GM18907 (cell line): ENCODE data around the gene CORO1A.
"Not testable (repeated sequence)": the region's sequence is repeated elsewhere in the genome, so short reads cannot be mapped to it uniquely, and the experiment has no call there.

Source experiments
- ATAC-seq: cut with Tn5 transposase; IDR thresholded peaks from one replicate; pipeline ENCODE4 v1.9.1; 2021; ENCODE audit warnings: mild to moderate bottlenecking, moderate library complexity; ENCODE audit not compliant: unreplicated experiment

The CORO1A gene

DNA sequence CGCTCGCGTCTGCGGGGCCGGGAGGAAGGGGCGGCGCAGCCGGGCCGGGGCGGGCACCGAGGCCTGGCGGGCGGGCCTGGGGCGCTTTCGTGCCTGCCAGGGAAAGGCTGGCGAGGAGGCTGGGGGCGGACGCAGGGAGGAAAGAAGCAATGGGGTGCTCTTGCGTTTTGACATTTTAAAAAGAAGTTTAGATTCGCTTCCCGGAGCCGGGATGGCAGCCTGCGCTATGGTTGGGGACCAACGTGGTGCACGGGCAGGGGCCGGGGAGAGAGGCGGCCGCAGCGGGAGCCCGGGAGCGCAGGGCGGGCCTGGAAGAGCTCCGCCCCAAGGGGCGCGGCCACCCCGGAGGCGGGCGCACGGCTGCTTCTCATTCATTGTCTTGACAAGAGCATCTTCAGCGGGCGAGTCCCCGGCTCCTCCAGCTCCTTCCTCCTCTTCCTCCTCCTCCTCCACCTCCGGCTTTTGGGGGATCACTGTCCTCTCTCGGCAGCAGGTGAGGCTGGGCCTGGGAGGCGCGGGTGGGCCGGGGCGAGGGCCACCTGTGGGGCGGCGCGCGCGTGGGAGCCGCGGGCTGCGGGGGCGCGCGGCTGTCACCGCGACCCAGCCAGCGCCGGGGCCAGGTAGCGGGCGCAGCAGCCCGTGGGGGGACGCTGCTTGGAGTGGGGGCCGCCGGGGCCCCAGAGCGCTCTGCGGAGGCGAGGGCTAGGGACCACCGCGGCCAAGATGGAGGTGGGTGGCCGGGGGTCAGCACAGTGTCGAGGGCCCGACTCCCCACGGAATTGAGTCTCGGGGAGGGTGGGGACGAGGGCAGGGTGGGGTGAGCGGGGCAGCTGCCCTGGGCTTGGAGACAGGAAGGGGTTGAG is at the start of gene CORO1A:
Gene CORO1A (plus strand): TSS at position 370 of the 863 bp plus-strand sequence. CDS start 1,608 bp downstream, outside the sequence.
- ATAC-seq, result peak; percentile 49

- ATAC-seq, result no peak
Measured at GRCh38 chr16:30136971-30137605, 46.3 kb upstream of the CORO1A start.

DNA sequence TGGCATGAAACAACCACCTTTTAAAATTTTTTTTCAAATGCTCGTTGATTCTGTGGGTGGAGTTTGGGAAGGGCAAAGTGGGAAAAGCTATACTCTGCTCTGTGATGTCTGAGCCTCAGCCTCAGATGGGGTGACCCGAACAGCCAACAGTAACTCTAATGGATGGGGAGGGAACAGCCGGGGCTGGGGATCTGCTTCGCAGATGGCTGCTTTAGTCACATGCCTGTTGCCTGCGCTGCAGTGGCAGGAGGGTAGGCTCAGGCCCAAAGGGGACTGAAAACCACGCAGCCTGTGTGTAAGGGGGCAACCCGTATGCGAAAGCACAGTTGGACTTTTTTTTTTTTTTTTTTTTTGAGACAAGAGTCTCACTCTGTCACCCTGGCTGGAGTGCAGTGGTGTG is 45.5 kb upstream of the CORO1A start:
- no peak for ATAC-seq

- ATAC-seq, result no peak
Measured at GRCh38 chr16:30139583-30140481, 43.6 kb upstream of the CORO1A start.

GRCh38 chr16:30141750-30142149 is 41.7 kb upstream of the CORO1A start:
- ATAC-seq, result no peak

- no peak for ATAC-seq
Measured at GRCh38 chr16:30142672-30143346, 40.6 kb upstream of the CORO1A start.

DNA sequence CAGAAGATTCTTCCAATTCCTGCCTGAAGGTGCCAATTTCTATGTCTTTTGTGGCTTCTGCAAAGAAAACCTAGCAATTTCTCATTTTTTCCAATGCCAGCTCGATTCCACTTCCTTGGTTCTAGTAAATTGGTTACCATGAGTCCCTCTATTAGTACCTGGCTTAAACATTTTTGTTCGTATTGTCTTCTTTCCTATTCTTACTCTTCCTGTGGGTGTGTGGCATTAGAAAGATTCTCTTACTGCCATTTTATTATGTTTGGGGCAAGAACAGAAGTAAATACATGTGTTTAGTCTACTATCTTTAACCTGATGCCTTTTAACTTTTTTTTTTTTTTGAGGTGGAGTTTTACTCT is 40.1 kb upstream of the CORO1A start:
- no peak for ATAC-seq

GRCh38 chr16:30144017-30144416 is 39.4 kb upstream of the CORO1A start:
- ATAC-seq, result no peak

DNA sequence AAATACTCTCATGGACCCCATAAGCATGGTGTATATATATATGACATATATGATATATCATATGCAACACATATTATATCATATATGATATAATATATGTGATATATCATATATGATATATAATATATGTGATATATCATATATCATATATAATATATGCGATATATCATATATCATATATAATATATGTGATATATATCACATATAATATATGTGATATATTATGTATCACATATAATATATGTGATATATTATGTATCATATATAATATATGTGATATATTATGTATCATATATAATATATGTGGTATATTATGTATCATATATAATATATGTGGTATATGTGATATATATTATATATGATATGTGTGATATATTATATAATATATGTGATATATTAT is 38.5 kb upstream of the CORO1A start:
- no peak for ATAC-seq

GRCh38 chr16:30145657-30146056 is 37.7 kb upstream of the CORO1A start:
- no peak for ATAC-seq

- no peak for ATAC-seq
Measured at GRCh38 chr16:30147843-30148510, 35.4 kb upstream of the CORO1A start.

GRCh38 chr16:30149250-30149930 is 34.0 kb upstream of the CORO1A start:
- no peak for ATAC-seq

GRCh38 chr16:30151091-30151490 is 32.3 kb upstream of the CORO1A start:
- ATAC-seq, result no peak

- ATAC-seq, result no peak
Measured at GRCh38 chr16:30152517-30152916, 30.9 kb upstream of the CORO1A start.

DNA sequence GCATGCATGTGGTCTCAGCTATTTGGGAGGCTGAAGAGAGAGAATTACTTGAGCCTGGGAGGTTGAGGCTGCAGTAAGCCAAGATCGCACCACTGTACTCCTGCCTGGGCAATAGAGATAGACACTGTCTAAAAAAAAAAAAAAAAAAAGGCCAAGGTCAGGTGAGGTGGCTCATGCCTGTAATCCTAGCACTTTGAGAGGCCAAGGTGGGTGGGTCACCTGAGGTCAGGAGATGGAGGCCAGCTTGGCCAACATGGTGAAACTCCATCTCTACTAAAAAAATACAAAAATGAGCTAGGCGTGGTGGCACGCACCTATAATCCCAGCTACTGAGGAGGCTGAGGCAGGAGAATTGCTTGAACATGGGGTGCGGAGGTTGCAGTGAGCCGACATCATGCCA is 28.2 kb upstream of the CORO1A start:
- no peak for ATAC-seq

DNA sequence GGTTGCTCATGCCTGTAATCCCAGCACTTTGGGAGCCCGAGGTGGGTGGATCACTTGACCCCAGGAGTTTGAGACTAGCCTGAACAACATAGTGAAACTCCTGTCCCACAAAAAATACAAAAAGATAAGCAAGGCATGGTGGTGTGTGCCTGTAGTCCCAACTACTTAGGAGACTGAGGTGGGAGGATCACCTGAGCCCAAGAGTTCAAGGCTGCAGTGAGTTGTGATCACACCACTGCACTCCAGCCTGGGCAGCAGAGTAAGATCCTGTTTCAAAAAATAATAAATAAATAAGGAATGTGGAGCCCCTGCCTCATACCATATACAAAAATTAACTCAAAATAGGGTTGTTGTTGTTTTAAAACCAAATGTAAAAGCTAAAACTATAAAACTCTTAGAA is 26.2 kb upstream of the CORO1A start:
- no peak for ATAC-seq

DNA sequence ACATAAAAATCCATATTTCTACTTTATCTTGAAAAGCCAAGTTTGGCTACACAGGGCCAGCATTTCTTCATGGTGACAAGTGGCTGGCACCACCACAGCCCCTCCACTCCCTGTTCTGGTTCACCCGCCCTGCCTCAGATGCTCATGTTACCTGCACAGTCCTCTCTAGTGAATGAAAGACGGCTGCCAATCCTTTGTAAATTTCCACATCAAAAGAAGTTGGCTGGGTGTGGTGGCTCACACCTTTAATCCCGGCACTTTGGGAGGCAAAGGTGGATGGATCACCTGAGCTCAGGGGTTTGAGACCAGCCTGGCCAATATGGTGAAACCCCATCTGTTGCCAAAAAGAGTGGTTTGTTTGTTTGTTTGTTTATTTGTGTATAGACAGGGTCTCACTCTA is 19.9 kb upstream of the CORO1A start:
- ATAC-seq, result no peak

DNA sequence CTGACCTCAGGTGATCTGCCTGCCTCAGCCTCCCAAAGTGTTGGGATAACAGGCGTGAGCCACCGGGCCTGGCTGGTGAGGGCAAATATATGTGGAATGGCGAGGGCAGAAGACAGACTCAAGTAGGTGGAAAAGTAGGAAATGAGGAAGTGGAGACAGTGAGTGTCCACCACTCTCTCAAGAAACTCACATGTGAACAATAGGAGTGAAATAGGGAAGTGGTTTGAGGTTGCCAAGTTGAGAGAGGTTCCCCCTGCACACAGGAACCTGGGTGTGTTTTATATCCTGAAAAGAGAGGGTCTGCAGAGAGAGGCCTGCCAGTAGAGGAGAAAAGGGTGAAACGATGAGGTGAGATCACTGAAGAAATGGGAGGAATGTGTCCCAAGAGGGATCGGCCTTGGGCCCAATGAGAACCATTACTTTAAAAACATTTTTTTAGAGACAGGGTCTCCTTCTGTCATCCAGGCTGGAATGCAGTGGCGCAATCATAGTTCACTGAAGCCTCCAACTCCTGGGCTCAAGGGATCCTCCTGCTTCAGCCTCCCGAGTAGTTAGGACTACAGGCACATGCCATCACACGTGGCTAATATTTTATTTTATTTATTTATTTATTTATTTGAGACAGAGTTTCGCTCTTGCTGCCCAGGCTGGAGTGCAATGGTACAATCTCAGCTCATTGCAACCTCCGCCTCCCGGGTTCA is 17.1 kb upstream of the CORO1A start:
- ATAC-seq, result peak; percentile 64

GRCh38 chr16:30168746-30169145 is 14.7 kb upstream of the CORO1A start:
- not testable (repeated sequence) for ATAC-seq
